ENCODE measurements around the gene CTSK.

DNA sequence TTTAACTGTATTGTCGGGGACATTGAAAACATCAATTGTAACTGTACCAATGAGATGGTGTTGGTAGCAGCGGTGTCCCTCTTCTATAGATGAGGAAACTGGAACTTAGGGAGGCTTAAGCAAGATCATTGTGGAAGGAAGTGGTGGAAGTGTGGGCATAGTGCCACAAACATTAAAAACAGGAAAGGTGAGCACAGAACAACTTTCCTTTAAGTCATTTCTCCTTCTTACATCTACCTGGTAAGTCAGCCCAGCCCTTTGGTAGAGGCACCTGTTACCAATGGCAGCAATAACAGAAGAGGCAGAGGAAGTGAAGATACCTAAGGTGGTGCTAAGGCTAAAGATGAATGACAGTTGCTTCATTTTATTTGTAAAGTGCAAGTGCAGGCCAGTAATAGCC is 30.5 kb downstream of the CTSK start:
- TF ChIP-seq, protein P1, sequence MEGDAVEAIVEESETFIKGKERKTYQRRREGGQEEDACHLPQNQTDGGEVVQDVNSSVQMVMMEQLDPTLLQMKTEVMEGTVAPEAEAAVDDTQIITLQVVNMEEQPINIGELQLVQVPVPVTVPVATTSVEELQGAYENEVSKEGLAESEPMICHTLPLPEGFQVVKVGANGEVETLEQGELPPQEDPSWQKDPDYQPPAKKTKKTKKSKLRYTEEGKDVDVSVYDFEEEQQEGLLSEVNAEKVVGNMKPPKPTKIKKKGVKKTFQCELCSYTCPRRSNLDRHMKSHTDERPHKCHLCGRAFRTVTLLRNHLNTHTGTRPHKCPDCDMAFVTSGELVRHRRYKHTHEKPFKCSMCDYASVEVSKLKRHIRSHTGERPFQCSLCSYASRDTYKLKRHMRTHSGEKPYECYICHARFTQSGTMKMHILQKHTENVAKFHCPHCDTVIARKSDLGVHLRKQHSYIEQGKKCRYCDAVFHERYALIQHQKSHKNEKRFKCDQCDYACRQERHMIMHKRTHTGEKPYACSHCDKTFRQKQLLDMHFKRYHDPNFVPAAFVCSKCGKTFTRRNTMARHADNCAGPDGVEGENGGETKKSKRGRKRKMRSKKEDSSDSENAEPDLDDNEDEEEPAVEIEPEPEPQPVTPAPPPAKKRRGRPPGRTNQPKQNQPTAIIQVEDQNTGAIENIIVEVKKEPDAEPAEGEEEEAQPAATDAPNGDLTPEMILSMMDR (IDR thresholded peaks at IDR 0.05; ENCODE audit: poor library complexity) = no peak
- no peak for TF ChIP-seq EZH2phosphoT487 (IDR thresholded peaks at IDR 0.05; ENCODE audit: low read depth, severe bottlenecking, unreplicated experiment)
- no peak for TF ChIP-seq EZH2 (IDR thresholded peaks at IDR 0.05; ENCODE audit: borderline replicate concordance)

All from hepatocyte (in vitro differentiated cells).